GM21423 (cell line): ENCODE measurements around the gene ADAT2.

Source experiments
- ATAC-seq: cut with Tn5 transposase; IDR thresholded peaks from one replicate; pipeline ENCODE4 v1.9.1; 2021; ENCODE audit warnings: mild to moderate bottlenecking, moderate library complexity; ENCODE audit not compliant: unreplicated experiment

The ADAT2 gene

DNA sequence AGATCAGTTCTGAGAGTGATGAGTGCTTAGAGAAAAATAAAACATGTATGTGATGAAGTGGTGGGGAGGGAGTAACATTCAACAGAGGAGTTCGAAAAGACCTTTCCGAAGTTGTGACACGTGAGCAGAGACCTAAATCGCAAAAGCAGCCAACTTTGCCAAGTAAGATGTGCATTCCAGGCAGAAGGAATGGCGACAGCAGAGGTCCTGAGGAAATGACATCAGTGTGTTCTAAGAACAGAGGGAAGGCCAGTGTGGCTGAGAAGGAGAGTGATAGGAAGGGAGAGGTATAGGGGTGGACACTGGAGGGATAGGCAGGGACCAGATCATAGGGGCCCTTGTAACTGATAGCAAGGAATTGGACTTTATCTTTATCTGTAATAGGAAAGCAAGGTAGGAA lies 51.3 kb downstream of the ADAT2 start:
- no peak for ATAC-seq

- ATAC-seq, result no peak
Measured at GRCh38 chr6:143397227-143398222, 53.0 kb downstream of the ADAT2 start.

- no peak for ATAC-seq
Measured at GRCh38 chr6:143396497-143397226, 53.8 kb downstream of the ADAT2 start.

- no peak for ATAC-seq
Measured at GRCh38 chr6:143395699-143396098, 54.8 kb downstream of the ADAT2 start.

DNA sequence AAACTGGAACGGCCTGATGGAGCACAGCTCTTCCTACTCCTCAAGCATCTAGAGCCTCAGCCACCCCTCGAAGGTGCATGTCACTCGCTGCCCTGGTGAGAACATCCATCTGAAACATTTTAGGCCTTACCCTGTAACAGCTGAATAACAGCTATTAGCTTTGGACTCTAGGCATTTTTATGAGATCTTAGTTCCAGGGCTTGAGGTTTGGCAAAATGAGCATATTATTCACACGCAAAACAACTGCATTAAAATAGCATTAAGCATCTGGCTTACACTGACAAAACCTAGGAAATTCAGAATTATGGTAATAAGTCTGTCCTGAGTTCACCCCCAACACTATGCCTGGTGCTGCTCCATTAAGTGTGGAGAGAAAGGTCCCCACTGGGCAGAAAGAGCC lies 56.1 kb downstream of the ADAT2 start:
- no peak for ATAC-seq

GRCh38 chr6:143390278-143390677 lies 60.2 kb downstream of the ADAT2 start:
- no peak for ATAC-seq

DNA sequence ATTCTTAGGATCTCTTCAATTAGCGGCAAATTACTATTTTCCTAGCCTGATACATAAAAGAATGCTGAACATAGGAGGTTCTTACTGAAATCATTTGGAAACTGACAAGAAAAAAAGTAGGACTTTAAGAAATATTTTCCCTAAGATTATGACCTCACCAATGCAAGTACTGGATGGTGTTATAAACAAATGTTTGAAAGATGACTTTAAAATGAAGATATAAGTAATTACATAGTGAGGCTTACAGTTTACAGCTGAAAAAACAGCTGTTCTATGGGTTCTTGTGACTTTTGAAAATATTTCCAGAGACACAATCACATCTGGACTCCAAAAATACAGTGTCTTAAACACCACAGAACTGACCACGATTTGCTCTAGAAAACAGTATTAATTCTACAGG lies 64.9 kb downstream of the ADAT2 start:
- no peak for ATAC-seq

DNA sequence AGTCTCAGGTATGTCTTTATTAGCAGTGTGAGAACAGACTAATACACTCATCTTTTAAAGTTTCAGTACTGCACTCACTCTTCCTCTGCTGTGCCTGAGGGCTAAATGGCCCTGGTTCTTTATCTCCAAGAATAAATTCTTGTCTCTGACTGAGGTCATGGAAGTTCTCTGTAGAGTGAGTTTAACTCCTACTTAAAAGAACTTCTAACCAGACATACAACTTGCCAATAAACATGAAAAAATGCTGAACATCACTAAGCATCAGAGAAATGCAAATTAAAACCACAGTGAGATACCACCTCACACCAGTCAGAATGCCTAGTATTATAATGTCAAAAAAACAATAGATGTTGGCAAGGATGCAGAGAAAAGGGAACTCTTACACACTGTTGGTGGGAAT lies 73.6 kb downstream of the ADAT2 start:
- ATAC-seq, result no peak

DNA sequence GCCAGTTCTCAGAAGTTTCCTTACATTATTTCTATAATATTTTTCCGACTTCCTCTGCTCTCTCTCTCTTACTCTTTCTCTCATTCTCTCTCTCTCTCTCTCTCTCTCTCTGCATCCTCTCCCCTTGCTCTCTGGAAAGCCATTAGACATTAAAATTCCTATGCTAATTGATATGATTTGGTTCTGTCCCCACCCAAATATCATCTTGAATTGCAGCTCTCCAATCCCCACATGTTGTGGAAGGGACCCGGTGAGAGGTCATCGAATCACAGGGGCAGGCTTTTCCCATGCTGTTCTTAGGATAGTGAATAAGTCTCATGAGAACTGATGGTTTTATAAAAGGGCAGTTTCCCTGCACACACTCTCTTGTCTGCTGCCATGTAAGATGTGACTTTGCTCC lies 74.1 kb downstream of the ADAT2 start:
- no peak for ATAC-seq

DNA sequence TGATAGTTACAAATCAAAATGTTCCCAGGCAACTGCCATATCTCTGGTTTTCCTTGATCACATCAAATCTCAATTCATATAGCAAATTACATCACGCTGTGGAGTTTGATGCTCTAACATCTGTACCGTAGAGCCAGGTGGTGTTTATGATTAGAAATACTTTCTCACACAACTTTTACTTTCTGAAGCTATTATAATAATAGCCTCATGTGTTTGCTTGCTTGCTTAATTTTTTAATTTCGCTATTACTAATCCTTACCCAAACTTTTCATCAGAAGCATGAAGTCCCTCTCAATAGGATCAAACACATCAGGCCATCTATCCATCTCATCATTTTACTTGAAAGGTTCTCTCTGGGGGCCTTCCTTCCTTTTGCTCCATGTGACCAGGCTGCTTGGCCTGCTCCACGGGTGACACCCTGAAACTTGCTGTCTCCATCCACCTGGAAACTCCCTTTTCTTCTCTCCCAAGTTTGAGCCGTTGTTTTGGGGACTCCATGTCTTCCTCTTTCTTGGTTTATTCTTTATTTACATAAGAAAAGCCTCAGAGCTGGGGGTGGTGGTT lies 75.4 kb downstream of the ADAT2 start:
- no peak for ATAC-seq

DNA sequence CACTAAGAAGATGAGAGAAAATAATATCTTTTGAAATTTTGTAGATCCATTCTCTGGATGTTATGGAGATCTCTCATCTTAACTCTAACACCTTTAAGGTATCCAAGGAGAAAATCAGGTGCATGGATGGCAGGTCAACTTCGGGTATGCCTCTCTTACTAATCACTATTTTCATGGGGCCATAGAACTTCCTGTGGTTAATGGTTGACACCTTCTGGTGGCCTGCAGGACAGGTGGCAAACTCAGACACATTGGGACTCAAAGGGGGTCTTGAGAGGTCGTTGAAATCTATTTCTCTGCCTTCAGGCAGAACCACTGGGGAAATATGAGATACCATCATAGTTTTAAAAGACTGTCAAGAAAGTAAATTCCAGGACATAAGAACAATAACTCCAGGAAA lies 76.5 kb downstream of the ADAT2 start:
- ATAC-seq, result no peak
